GM18507 (cell line): ENCODE data around the gene IMMT.
"Not testable (repeated sequence)": the region's sequence is repeated elsewhere in the genome, so short reads cannot be mapped to it uniquely, and the experiment has no call there.

Experiments
- DNase-seq: peaks from one replicate; pipeline ENCODE4 v3.0.0; 2011; ENCODE audit warnings: low read depth; ENCODE audit not compliant: insufficient read length; ENCODE audit errors: extremely low spot score
- FAIRE-seq: peaks from 2 replicates; lab custom pipeline; 2011; peaks lifted over from hg19 to GRCh38; lab: Jason Lieb, UNC

IMMT gene

GRCh38 chr2:86195055-86195807 lies at the start of gene IMMT:
Gene IMMT (minus strand): TSS chr2:86195462. CDS start chr2:86195382, 80 bp downstream.
- DNase-seq: peak; percentile 85
- FAIRE-seq: peak; percentile 92

- not testable (repeated sequence) for DNase-seq, FAIRE-seq
These were observed 49.5 kb upstream of the IMMT start for GRCh38 chr2:86244781-86245180.

DNA sequence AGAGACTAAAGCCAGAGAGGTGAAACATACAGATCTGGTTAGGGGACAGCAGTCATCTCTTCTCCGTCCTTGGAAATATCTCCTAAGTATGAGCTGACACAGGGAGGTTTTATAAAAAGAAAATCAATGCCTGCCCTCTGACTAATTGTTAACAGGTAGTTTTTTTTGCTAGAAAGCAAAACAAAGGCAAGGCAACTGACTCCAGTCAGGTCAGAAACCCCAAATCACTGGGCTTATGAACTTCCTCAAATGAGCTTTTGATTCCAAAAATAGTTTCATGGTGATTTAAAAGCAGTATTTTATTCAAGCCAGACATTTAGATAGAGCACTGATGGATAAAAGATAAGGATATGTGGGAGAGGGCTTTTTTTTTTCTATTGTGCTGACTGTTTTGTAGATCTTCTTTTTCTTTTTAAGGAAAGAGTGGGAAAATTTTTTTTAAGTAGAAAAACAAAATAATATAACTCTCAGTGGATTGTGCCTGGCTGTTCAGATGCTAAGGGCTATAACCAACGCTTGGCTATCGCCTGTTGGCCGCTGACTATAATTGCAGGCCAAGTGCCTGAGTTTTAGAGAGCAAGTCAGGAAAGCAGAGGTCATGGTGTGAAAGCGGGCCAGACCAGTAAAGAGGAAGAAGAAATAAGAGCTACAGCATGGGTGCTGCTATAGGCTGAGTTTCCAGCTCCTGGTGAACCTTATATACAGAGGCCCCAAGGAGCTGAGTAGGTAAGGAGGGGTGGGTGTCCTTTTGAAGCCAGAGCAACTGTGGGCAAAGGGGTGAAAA lies 48.9 kb upstream of the IMMT start:
- peak; percentile 73 for FAIRE-seq
- no peak for DNase-seq

GRCh38 chr2:86243272-86243671 lies 48.0 kb upstream of the IMMT start:
- no peak for DNase-seq
- no peak for FAIRE-seq

GRCh38 chr2:86241611-86242010 lies 46.3 kb upstream of the IMMT start:
- FAIRE-seq: no peak
- no peak for DNase-seq

GRCh38 chr2:86240251-86240650 lies 45.0 kb upstream of the IMMT start:
- FAIRE-seq: no peak

GRCh38 chr2:86239745-86240144 lies 44.5 kb upstream of the IMMT start:
- FAIRE-seq (no peak), DNase-seq (no peak)

More at GRCh38 chr2:86240251-86240650, 45.0 kb upstream of the IMMT start:
- no peak for DNase-seq

DNA sequence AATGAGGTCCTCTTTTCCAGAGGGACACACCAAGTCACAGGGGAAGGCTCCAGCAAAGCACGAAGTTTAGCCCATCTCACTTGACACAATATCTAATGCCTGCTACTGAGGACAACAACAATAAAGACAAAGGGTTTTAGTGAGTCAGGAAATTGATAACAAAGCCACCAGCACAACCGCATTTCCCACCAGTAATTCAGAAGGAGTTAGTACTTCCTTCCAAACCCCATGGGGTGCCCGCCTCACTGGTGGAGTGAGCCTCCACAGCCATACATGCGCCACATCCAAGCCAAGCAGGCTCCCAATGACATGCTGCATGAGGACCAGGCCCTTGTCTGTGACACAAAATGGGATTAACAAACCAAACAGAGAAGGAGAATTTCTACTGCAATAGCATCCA lies 44.1 kb upstream of the IMMT start:
- FAIRE-seq (no peak), DNase-seq (no peak)

- DNase-seq (no peak), FAIRE-seq (peak; percentile 90)
These were observed 43.1 kb upstream of the IMMT start for GRCh38 chr2:86238354-86238753.

DNA sequence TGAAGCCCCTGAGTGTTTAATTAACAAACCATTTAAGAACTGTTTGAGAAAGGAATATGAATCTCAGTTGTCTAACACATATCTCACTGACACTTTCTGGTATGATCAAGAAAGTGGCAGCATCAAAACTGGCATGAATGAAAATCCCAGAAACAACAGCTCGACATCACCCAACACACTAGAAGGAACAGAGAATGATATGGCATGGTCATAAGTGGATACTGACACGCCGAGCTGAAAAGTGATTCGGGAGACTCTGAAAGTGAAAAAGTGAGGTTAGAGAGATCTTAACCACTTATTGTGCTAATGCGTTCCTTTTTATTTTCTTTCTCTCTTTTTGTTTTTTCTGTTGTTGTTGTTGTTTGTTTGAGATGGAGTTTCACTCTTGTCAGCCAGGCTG lies 41.9 kb upstream of the IMMT start:
- FAIRE-seq (peak; percentile 79), DNase-seq (no peak)

DNA sequence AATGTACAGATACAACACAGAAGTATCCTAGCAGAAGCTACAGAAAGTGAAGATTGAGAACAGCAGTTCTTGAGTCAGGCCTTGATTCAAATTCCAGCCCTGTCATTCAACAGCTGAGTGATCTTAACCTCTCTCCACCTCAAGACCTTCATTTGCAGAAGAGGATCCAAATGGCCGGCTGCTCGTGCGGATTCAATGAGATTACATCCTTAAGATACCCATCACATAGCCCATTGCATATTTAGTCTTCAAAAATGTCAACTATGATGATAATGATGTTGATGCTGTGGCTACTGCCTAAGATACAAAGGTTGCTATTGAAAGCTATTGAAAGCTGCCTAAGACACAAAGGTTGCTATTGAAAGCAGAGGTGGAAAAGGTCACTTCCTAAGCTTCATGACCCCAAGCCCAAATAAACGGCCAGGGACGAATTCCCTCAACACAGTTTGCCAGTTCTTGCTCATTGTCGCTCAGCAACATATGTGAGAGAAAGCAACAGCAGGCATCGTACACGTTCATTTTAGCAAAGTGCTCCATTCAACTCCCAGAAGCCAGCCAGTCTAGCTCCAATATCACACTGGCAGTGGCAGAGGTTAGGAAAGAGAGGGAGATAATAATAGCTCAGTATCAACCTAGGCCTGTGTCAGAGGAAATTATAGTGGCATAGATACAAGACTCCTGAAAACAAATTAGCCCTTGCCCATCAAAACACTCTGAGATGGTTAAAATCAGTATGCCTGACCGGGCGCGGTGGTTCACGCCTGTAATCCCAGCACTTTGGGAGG lies 40.1 kb upstream of the IMMT start:
- no peak for FAIRE-seq
- DNase-seq: no peak

DNA sequence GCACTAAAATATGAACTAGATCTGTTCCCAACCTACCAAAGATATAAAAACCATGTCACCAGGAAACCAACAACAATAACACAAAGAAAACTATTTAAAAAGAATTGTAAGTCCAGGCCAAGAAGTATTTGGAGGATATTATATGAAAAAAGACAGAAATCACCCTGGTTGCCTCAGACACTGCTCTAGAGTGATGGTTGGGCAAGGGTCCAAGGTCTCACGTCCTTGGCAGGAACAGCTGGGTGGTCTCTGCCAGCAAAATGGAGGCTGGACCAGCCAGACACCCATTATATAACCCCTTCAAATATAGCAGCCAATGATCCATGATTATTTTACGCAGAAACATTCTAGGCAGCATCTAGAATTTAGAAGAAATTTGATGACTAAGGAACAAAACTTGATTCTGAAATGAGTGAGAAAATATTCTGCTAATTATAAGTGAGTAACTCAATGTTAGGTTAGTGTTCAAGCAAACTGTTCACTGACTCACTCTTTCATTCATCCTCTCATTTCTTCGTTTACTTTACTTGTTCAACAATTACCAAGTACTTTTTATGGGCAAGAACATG lies 39.4 kb upstream of the IMMT start:
- FAIRE-seq (no peak), DNase-seq (no peak)

- DNase-seq (no peak), FAIRE-seq (no peak)
These were observed 38.2 kb upstream of the IMMT start for GRCh38 chr2:86233436-86233835.

GRCh38 chr2:86232910-86233309 lies 37.6 kb upstream of the IMMT start:
- no peak for FAIRE-seq

GRCh38 chr2:86232373-86232784 lies 37.1 kb upstream of the IMMT start:
- FAIRE-seq (no peak), DNase-seq (no peak)

More at GRCh38 chr2:86232910-86233309, 37.6 kb upstream of the IMMT start:
- DNase-seq: no peak

- no peak for DNase-seq
- FAIRE-seq: no peak
These were observed 36.6 kb upstream of the IMMT start for GRCh38 chr2:86231680-86232372.

DNA sequence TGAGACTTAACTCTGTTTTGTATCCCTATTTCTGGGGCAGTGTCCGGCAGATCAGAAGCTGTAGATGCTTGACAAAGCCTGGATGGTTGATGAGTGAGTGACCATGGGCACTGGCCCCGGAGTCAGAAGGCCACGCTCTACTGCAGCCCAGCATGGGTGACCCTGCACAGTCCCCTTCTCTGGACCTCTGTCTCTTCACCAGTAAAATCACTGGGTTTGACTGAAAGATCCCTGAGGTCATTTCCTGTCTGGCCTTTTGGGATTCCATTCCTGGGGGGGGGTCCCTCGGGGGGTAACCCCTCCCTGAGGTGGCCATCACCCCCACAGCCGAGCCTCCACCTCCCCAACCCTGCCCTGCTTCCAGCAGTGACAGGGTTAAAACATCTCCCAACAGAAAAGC lies 35.7 kb upstream of the IMMT start:
- FAIRE-seq: no peak

DNA sequence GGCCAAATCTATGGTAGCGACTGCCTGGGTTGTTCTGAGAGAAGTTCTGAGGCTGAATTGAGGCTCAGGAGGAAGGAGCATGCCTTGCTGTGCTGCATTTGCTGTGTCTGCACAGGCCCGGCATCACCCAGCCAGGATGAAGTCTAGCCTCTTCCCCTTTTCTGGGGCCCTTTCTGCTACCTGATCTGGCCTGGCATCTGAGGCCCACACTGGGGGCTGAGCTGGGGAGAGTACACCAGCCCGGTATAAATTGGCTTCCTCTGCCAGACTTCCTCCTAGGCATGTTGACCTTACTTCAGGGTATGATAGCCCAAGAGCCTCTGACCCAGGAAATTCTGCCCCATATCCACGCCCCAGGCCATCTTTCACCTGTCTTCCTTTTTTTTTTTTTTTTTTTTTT lies 34.0 kb upstream of the IMMT start:
- no peak for DNase-seq

More for the DNA sequence above, 35.7 kb upstream of the IMMT start:
- DNase-seq: no peak

GRCh38 chr2:86228574-86228973 lies 33.3 kb upstream of the IMMT start:
- DNase-seq, FAIRE-seq: not testable (repeated sequence)

More for the DNA sequence above, 34.0 kb upstream of the IMMT start:
- no peak for FAIRE-seq
